LNCAP (cell line): ENCODE data around the gene DCHS1.

Experiments
- CTCF ChIP-seq: fragments of 450-650 bp; IDR thresholded peaks from 2 replicates; pipeline ENCODE4 v1.5.1; 2017; ENCODE audit warnings: mild to moderate bottlenecking

The DCHS1 gene

GRCh38 chr11:6648501-6648900 lies 7.1 kb downstream of the DCHS1 start:
- TF ChIP-seq CTCF = no peak

- TF ChIP-seq CTCF = no peak
Observed at GRCh38 chr11:6647836-6648235, 7.8 kb downstream of the DCHS1 start.

GRCh38 chr11:6646918-6647679 lies 8.5 kb downstream of the DCHS1 start:
- TF ChIP-seq CTCF = no peak

GRCh38 chr11:6646576-6646917 lies 9.1 kb downstream of the DCHS1 start:
- TF ChIP-seq CTCF = no peak

- no peak for TF ChIP-seq CTCF
Observed at GRCh38 chr11:6646071-6646470, 9.5 kb downstream of the DCHS1 start.

GRCh38 chr11:6642957-6643356 lies 12.7 kb downstream of the DCHS1 start:
- no peak for TF ChIP-seq CTCF

- no peak for TF ChIP-seq CTCF
Observed at GRCh38 chr11:6640985-6641701, 14.5 kb downstream of the DCHS1 start.
